Uterus (tissue), 2 donors: Measurements from ENCODE around the gene CAMK1.

Experiments used
- CTCF ChIP-seq, 4 experiments: fragments of 200-600 bp in 2 of 4; fragments of 450-650 bp in 2 of 4; sonication (generic) in 2 of 4; IDR thresholded peaks; one replicate each; pipeline ENCODE4 v1.5.1; 2016 to 2019; ENCODE audit warnings: antibody characterized with exemption in 4 of 4, mild to moderate bottlenecking in 2 of 4, moderate library complexity in 1 of 4
- POLR2A ChIP-seq, 2 donors: fragments of 450-650 bp; IDR thresholded peaks; one replicate each; pipeline ENCODE4 v1.6.1; 2016; ENCODE audit warnings: antibody characterized with exemption in 2 of 2, mild to moderate bottlenecking in 1 of 2, moderate library complexity in 1 of 2

GRCh38 chr3:9810846-9811245 lies 41.1 kb upstream of the CAMK1 start:
- TF ChIP-seq CTCF (IDR thresholded peaks at IDR 0.05) (no peak), POLR2A (IDR thresholded peaks at IDR 0.05) (no peak)
